K562 (cell line): ENCODE data around the gene CDK14. TPM values are rescaled to one million over a fixed set of nuclear protein-coding genes. Genes with fewer than 3 reads are reported as not detected.

Experiments
- ATAC-seq: fragments of 200-7000 bp; cut with Tn5 transposase; 3 replicates; pipeline ENCODE4 v1.9.1; 2020; ENCODE audit warnings: moderate library complexity
- BruUV-seq: library from RNA; stranded (reverse); fragments of 400-500 nt; replicated peaks from 2 replicates; lab custom pipeline; 2021; lab: Mats Ljungman, UMichigan
- CTCF ChIA-PET: fragments of 300-600 bp; formaldehyde crosslinking; extraction: SDS; loops from one replicate; lab custom pipeline; 2021; ENCODE audit warnings: low intra/inter-chr PET ratio; lab: Yijun Ruan, JAX
- POLR2A ChIA-PET: fragments of 300-600, 350-650 bp; sonication (Branson Sonifier 250); formaldehyde crosslinking; extraction: SDS; loops from one replicate; lab custom pipeline; 2021; ENCODE audit warnings: antibody characterized with exemption, inconsistent platforms; lab: Yijun Ruan, JAX
- DNase-seq, 4 experiments: peaks; one replicate each; pipeline versions ENCODE4 v3.0.0 to v3.0.0-alpha.2; 2011 to 2018; ENCODE audit warnings: low spot score in 3 of 4, mixed read lengths in 3 of 4; ENCODE audit errors: extremely low read depth in 1 of 4
- FAIRE-seq: peaks from 2 replicates; lab custom pipeline; 2011; peaks lifted over from hg19 to GRCh38; lab: Jason Lieb, UNC
- H2AFZ ChIP-seq: 2 replicates; pipeline ENCODE4 v1.6.0; 2011; ENCODE audit warnings: low read depth, low read length, control low read depth, inconsistent platforms
- H3K27ac ChIP-seq: fragments of 200-600 bp; 3 replicates; pipeline ENCODE4 v1.8.0; 2011; ENCODE audit warnings: low read depth, mild to moderate bottlenecking, control low read depth, inconsistent platforms, low read length, moderate library complexity, mixed read lengths; ENCODE audit errors: extremely low read depth
- H3K27me3 ChIP-seq, 2 experiments: fragments of 300-600 bp in 1 of 2; 2 replicates in 1 of 2; 3 replicates in 1 of 2; pipeline versions ENCODE4 v1.6.0 to v1.8.0; 2011; ENCODE audit warnings: inconsistent platforms in 2 of 2, low read length in 2 of 2, mild to moderate bottlenecking in 1 of 2, mixed read lengths in 1 of 2, moderate library complexity in 1 of 2; ENCODE audit not compliant: control insufficient read depth in 2 of 2, insufficient read depth in 2 of 2
- H3K36me3 ChIP-seq: fragments of 300-600 bp; 3 replicates; pipeline ENCODE4 v1.8.0; 2011; ENCODE audit warnings: mild to moderate bottlenecking, low read length, inconsistent platforms; ENCODE audit not compliant: control insufficient read depth, insufficient read depth
- H3K4me1 ChIP-seq, 2 experiments: fragments of 200-600 bp in 1 of 2; replicated peaks in 1 of 2; 2 replicates in 1 of 2; 3 replicates in 1 of 2; pipeline versions ENCODE4 v1.5.1 to v1.8.0; 2011; ENCODE audit warnings: inconsistent platforms in 2 of 2, low read length in 2 of 2, mild to moderate bottlenecking in 1 of 2, mixed read lengths in 1 of 2, moderate library complexity in 1 of 2; ENCODE audit not compliant: control insufficient read depth in 2 of 2, insufficient read depth in 2 of 2
- H3K4me2 ChIP-seq: 2 replicates; pipeline ENCODE4 v1.6.1; 2011; ENCODE audit warnings: low read length, control low read depth, inconsistent platforms, mixed read lengths; ENCODE audit not compliant: insufficient read depth
- H3K4me3 ChIP-seq: fragments of 200-600 bp; sonication (generic), shearing (Covaris generic); 2 replicates; pipeline ENCODE4 v1.5.1; 2016; ENCODE audit warnings: control low read depth, inconsistent platforms
- H3K79me2 ChIP-seq: fragments of 200-600 bp; 3 replicates; pipeline ENCODE4 v1.8.0; 2011; ENCODE audit warnings: low read length, inconsistent platforms; ENCODE audit not compliant: control insufficient read depth, insufficient read depth
- H3K9ac ChIP-seq, 2 experiments: 2 replicates each; pipeline versions ENCODE4 v1.6.0 to v1.6.1; 2011; ENCODE audit warnings: low read depth in 2 of 2, low read length in 2 of 2, control low read depth in 1 of 2, inconsistent platforms in 1 of 2, mild to moderate bottlenecking in 1 of 2, mixed read lengths in 1 of 2; ENCODE audit not compliant: insufficient read depth in 1 of 2
- H3K9me1 ChIP-seq: one replicate; pipeline ENCODE4 v1.6.0; 2011; ENCODE audit warnings: inconsistent platforms, mild to moderate bottlenecking, low read length, moderate library complexity; ENCODE audit not compliant: control insufficient read depth, insufficient read depth
- H3K9me3 ChIP-seq: replicated peaks from 2 replicates; pipeline ENCODE4 v1.5.1; 2011; ENCODE audit warnings: low read depth, low read length, inconsistent platforms; ENCODE audit not compliant: control insufficient read depth, insufficient read depth
- H4K20me1 ChIP-seq: replicated peaks from 2 replicates; pipeline ENCODE4 v1.6.1; 2011; ENCODE audit warnings: low read length, inconsistent platforms, mixed read lengths; ENCODE audit not compliant: control insufficient read depth, insufficient read depth
- KDM2B ChIP-seq: fragments of 250-450 bp; sonication (Bioruptor Pico); IDR thresholded peaks from 2 replicates; pipeline ENCODE4 v1.8.0; 2021; ENCODE audit warnings: mild to moderate bottlenecking, moderate library complexity
- WGBS: fragments of 100-300 bp; shearing (Covaris generic); methylation state at CpG from one replicate; pipeline ENCODE4 v1.1.6; 2016; ENCODE audit warnings: low coverage, mixed read lengths; ENCODE audit not compliant: insufficient coverage; ENCODE audit errors: missing lambda C conversion rate; 5-methylcytosine and 5-hydroxymethylcytosine counted together
- in situ Hi-C: fragments of 300-500 bp; cut with MboI; formaldehyde crosslinking; loops from 4 replicates; pipeline ENCODE4 v1.15.0; 2018; ENCODE audit warnings: inconsistent platforms, mixed read lengths
- intact Hi-C: fragments of 100-400 bp; cut with micrococcal nuclease; formaldehyde crosslinking; loops from 2 replicates; pipeline ENCODE4 v1.14.2; 2022
- polyA plus RNA-seq, 8 experiments: library from polyadenylated mRNA; depleted of rRNA in 4 of 8; stranded (reverse) in 5 of 8; unstranded in 3 of 8; fragments of >200 nt; fragmentation: Nextera tagmentation in 2 of 8; fragmentation: Illumina TruSeq in 1 of 8; extraction: Ambion mirVana in 2 of 8; extraction: Trizol in 1 of 8; gene quantifications; 2 replicates each; pipeline versions ENCODE4 v1.2.1 to v1.2.3, GENCODE V29; 2011 to 2014; ENCODE audit warnings: inconsistent platforms in 1 of 8, missing spikeins in 1 of 8
- total RNA-seq, 7 experiments: library from RNA; depleted of rRNA in 6 of 7; stranded (reverse); fragments of >200 nt in 6 of 7; fragmentation: Illumina TruSeq in 2 of 7; extraction: Trizol in 2 of 7; gene quantifications; 2 replicates each; pipeline versions ENCODE4 v1.2.1 to v1.2.3, GENCODE V29; 2011 to 2021; ENCODE audit warnings: low replicate concordance in 1 of 7
- TF ChIP-seq, protein P1 (sequence below): sonication (generic); formaldehyde crosslinking; IDR thresholded peaks from 2 replicates; pipeline ENCODE4 v1.8.0; 2022; ENCODE audit warnings: mild to moderate bottlenecking, missing genetic modification reagents
- TF ChIP-seq, protein P2 (sequence below): fragments of 450-650 bp; IDR thresholded peaks from 2 replicates; pipeline ENCODE4 v1.6.1; 2016; ENCODE audit warnings: mild to moderate bottlenecking

Gene CDK14
- total and polyA plus RNA-seq, 9 of the 15 experiments (the other 6 are each of a cell fraction or from before 2014, with no cell fraction given), result 0.03 to 0.91 (median 0.16) TPM

DNA sequence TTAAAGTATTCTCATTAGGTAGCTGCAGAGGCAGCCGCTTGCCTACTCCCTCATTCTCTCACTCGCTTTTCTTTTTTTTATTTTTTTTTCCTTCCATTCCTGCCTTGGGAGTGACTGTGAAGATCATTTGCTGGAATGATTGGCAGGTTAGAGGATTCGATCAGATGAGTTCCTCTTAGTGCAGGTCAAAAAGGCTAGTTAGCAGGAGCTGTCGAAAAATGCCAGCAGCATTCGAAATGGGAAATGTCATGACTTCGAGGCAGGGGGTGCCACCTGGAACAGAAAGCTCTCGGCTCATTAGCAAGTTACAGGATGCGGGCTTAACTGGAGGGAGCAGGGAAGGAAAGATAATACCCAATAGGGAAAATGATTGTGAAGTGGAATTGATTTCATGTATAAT lies 530.6 kb downstream of the CDK14 start:
- H3K9me1 ChIP-seq, result no peaks in the 10 kb centered on the region
- FAIRE-seq (no peak), ATAC-seq (no peak), DNase-seq (no peak)
- peaks cover 0 to 4% of the 10 kb centered on the region in 2 experiments; a peak in 1 of 5 replicates for H3K27me3 ChIP-seq
- 0% methylated on average over 8 of the region's 8 CpGs for WGBS
- no TSS peak for BruUV-seq
- TF ChIP-seq, protein P1, sequence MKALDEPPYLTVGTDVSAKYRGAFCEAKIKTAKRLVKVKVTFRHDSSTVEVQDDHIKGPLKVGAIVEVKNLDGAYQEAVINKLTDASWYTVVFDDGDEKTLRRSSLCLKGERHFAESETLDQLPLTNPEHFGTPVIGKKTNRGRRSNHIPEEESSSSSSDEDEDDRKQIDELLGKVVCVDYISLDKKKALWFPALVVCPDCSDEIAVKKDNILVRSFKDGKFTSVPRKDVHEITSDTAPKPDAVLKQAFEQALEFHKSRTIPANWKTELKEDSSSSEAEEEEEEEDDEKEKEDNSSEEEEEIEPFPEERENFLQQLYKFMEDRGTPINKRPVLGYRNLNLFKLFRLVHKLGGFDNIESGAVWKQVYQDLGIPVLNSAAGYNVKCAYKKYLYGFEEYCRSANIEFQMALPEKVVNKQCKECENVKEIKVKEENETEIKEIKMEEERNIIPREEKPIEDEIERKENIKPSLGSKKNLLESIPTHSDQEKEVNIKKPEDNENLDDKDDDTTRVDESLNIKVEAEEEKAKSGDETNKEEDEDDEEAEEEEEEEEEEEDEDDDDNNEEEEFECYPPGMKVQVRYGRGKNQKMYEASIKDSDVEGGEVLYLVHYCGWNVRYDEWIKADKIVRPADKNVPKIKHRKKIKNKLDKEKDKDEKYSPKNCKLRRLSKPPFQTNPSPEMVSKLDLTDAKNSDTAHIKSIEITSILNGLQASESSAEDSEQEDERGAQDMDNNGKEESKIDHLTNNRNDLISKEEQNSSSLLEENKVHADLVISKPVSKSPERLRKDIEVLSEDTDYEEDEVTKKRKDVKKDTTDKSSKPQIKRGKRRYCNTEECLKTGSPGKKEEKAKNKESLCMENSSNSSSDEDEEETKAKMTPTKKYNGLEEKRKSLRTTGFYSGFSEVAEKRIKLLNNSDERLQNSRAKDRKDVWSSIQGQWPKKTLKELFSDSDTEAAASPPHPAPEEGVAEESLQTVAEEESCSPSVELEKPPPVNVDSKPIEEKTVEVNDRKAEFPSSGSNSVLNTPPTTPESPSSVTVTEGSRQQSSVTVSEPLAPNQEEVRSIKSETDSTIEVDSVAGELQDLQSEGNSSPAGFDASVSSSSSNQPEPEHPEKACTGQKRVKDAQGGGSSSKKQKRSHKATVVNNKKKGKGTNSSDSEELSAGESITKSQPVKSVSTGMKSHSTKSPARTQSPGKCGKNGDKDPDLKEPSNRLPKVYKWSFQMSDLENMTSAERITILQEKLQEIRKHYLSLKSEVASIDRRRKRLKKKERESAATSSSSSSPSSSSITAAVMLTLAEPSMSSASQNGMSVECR (CRISPR knock-in tag), result no peak
- TF ChIP-seq, protein P2, sequence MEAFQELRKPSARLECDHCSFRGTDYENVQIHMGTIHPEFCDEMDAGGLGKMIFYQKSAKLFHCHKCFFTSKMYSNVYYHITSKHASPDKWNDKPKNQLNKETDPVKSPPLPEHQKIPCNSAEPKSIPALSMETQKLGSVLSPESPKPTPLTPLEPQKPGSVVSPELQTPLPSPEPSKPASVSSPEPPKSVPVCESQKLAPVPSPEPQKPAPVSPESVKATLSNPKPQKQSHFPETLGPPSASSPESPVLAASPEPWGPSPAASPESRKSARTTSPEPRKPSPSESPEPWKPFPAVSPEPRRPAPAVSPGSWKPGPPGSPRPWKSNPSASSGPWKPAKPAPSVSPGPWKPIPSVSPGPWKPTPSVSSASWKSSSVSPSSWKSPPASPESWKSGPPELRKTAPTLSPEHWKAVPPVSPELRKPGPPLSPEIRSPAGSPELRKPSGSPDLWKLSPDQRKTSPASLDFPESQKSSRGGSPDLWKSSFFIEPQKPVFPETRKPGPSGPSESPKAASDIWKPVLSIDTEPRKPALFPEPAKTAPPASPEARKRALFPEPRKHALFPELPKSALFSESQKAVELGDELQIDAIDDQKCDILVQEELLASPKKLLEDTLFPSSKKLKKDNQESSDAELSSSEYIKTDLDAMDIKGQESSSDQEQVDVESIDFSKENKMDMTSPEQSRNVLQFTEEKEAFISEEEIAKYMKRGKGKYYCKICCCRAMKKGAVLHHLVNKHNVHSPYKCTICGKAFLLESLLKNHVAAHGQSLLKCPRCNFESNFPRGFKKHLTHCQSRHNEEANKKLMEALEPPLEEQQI, result no peak
- no peak for TF ChIP-seq KDM2B (CRISPR knock-in tag)
- H3K4me3 ChIP-seq, result no peak overlapping the region
- H3K9me3 ChIP-seq, result no peaks in the 10 kb centered on the region
- no peak overlapping the region for H3K4me2 ChIP-seq
- POLR2A ChIA-PET, result interaction anchor here (0.9 kb wide), 1 partner anchor 910 kb away, joined by 3 read pairs; no protein-coding TSS in a partner anchor
- CTCF ChIA-PET, result no interaction called here
- intact Hi-C loops, result no loop called here
- H4K20me1 ChIP-seq, result no peaks in the 10 kb centered on the region
- no peaks in the 10 kb centered on the region for H3K36me3 ChIP-seq
- H3K27ac ChIP-seq, result no peak overlapping the region
- no peaks in the 10 kb centered on the region for H3K4me1 ChIP-seq
- in situ Hi-C loops, result no loop called here
- H3K79me2 ChIP-seq, result no peaks in the 10 kb centered on the region
- H3K9ac ChIP-seq, result no peak overlapping the region
- no peak overlapping the region for H2AFZ ChIP-seq
